Upper lobe of right lung (tissue), 1 donor: ENCODE measurements around the gene TP53INP2. TPM values are rescaled to one million over a fixed set of nuclear protein-coding genes. Genes with fewer than 3 reads are reported as not detected.

ENCODE experiments used
- ATAC-seq: fragments of 200-7000 bp; cut with Tn5 transposase; one replicate; pipeline ENCODE4 v1.9.1; 2020; ENCODE audit warnings: mild to moderate bottlenecking, moderate library complexity
- DNase-seq: peaks from one replicate; pipeline ENCODE4 v3.0.0-alpha.2; 2020
- H3K27ac ChIP-seq: fragments of 200-600 bp; one replicate; pipeline ENCODE4 v1.8.0; 2022
- H3K27me3 ChIP-seq: fragments of 200-600 bp; one replicate; pipeline ENCODE4 v1.8.0; 2022; ENCODE audit warnings: mild to moderate bottlenecking
- H3K36me3 ChIP-seq: fragments of 200-600 bp; one replicate; pipeline ENCODE4 v1.8.0; 2022
- H3K4me1 ChIP-seq: fragments of 200-600 bp; one replicate; pipeline ENCODE4 v1.8.0; 2022
- H3K4me3 ChIP-seq: fragments of 200-600 bp; one replicate; pipeline ENCODE4 v1.8.0; 2022; ENCODE audit warnings: mild to moderate bottlenecking
- H3K9me3 ChIP-seq: fragments of 200-600 bp; one replicate; pipeline ENCODE4 v1.8.0; 2022
- CTCF ChIP-seq: fragments of 200-600 bp; IDR thresholded peaks from one replicate; pipeline ENCODE4 v1.8.0; 2022; ENCODE audit warnings: antibody characterized with exemption
- intact Hi-C: fragments of 100-400 bp; cut with DNase I; formaldehyde crosslinking; loops from one replicate; pipeline ENCODE4 v1.11.0; 2022
- total RNA-seq: library from RNA; stranded (reverse); fragmentation: NEBNext Ultra II Directional; extraction: Animal tissue kit (Norgen Biotek cat#: 25700); gene quantifications from one replicate; pipeline ENCODE4 v1.2.1, GENCODE V29; 2021
- donor health status: DM: no; HTN: yes; CAD: no; lungs with severe emphysema.

Gene TP53INP2
- total RNA-seq, 1 donor from 2014 or later: 17.7 TPM

- no peaks in the 10 kb centered on the region for H3K27me3 ChIP-seq
- H3K4me3 ChIP-seq: no peak overlapping the region
- H3K27ac ChIP-seq: peak overlapping the region; percentile 11
- intact Hi-C loops: no loop called here
- peak; percentile 43 for ATAC-seq
- no peak for DNase-seq
- no peaks in the 10 kb centered on the region for H3K4me1 ChIP-seq
- no peak for TF ChIP-seq CTCF
- no peaks in the 10 kb centered on the region for H3K36me3 ChIP-seq
- H3K9me3 ChIP-seq: no peaks in the 10 kb centered on the region
These were observed 14.7 kb upstream of the TP53INP2 start for GRCh38 chr20:34689486-34689885.

GRCh38 chr20:34691838-34692237, 12.3 kb upstream of the TP53INP2 start:
- Histone ChIP-seq H3K4me1 (no peaks in the 10 kb centered on the region), H3K4me3 (no peak overlapping the region), H3K36me3 (no peaks in the 10 kb centered on the region), H3K9me3 (no peaks in the 10 kb centered on the region), H3K27ac (no peak overlapping the region), H3K27me3 (no peaks in the 10 kb centered on the region)
- no peak for DNase-seq
- intact Hi-C loops: no loop called here
- no peak for TF ChIP-seq CTCF
- ATAC-seq: no peak

- no peak overlapping the region for H3K4me3 ChIP-seq
- no peaks in the 10 kb centered on the region for H3K4me1 ChIP-seq
- no peaks in the 10 kb centered on the region for H3K27me3 ChIP-seq
- ATAC-seq (no peak), DNase-seq (no peak)
- H3K27ac ChIP-seq: no peak overlapping the region
- H3K36me3 ChIP-seq: no peaks in the 10 kb centered on the region
- intact Hi-C loops: no loop called here
- H3K9me3 ChIP-seq: no peaks in the 10 kb centered on the region
- TF ChIP-seq CTCF: no peak
These were observed 10.7 kb upstream of the TP53INP2 start for GRCh38 chr20:34693414-34693813.

GRCh38 chr20:34701405-34702085, 2.6 kb upstream of the TP53INP2 start:
- Histone ChIP-seq H3K27me3 (no peaks in the 10 kb centered on the region), H3K4me1 (peaks cover 15% of the 10 kb centered on the region), H3K4me3 (no peak overlapping the region), H3K27ac (no peak overlapping the region), H3K9me3 (no peaks in the 10 kb centered on the region), H3K36me3 (no peaks in the 10 kb centered on the region)
- DNase-seq: no peak
- ATAC-seq: no peak
- intact Hi-C loops: no loop called here
- no peak for TF ChIP-seq CTCF

- DNase-seq (no peak), ATAC-seq (no peak)
- no peak for TF ChIP-seq CTCF
- Histone ChIP-seq H3K27me3 (no peaks in the 10 kb centered on the region), H3K27ac (no peak overlapping the region), H3K9me3 (no peaks in the 10 kb centered on the region), H3K4me1 (peaks cover 18% of the 10 kb centered on the region), H3K4me3 (peak overlapping the region; percentile 72), H3K36me3 (no peaks in the 10 kb centered on the region)
- intact Hi-C loops: no loop called here
These were observed 1.1 kb upstream of the TP53INP2 start for GRCh38 chr20:34703061-34703423.
